Measurements from ENCODE around the gene TFPT. TPM values are rescaled to one million over a fixed set of nuclear protein-coding genes. Genes with fewer than 3 reads are reported as not detected.
"Not testable (repeated sequence)": the region's sequence is repeated elsewhere in the genome, so short reads cannot be mapped to it uniquely, and the experiment has no call there.

The TFPT gene
- polyA plus RNA-seq, 3 donors from 2014 or later = 20.1 to 26.4 (median 20.6) TPM

DNA sequence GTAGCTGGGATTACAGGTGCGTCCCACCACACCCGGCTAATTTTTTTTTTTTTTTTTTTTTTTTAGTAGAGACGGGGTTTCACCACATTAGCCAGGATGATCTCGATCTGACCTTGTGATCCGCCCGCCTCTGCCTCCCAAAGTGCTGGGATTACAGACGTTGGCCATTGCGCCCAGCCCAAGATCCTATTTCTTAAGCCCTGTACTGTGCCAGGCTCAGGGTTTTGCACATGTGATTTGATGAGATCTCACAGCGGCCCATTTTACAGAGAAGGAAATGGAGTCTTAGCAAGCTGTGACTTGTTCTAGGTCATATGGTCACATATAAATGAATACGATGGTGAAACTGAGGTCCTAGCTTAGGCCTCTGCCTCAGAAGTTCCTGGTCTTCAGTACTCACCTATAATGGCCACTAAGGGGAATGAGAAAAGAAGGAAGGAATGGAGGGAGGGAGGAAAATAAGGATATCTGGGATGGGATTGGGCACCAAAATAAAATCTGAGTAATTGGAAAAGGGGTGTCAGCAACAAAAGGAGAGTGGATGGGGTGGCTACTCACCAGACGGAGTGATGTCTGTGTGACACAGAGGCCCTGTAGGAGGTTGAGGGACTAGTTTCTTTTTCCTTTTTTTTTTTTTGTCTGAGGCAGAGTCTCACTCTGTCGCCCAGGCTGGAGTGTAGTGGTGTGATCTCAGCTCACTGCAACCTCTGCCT is 16.1 kb downstream of the TFPT start:
- H3K36me3 Mint-ChIP-seq = no peaks in the 10 kb centered on the region
- H3K4me1 Mint-ChIP-seq = peaks cover 31 to 37% of the 10 kb centered on the region in 2 donors
- peaks cover 7 to 18% (median 12%) of the 10 kb centered on the region in 3 donors for H3K27me3 Mint-ChIP-seq (ENCODE audit: low read depth in 3 of 3)
- no peak overlapping the region for H3K27ac Mint-ChIP-seq
- no peak for DNase-seq
- H3K4me3 Mint-ChIP-seq = no peak overlapping the region
- no peaks in the 10 kb centered on the region for H3K9me3 Mint-ChIP-seq

DNA sequence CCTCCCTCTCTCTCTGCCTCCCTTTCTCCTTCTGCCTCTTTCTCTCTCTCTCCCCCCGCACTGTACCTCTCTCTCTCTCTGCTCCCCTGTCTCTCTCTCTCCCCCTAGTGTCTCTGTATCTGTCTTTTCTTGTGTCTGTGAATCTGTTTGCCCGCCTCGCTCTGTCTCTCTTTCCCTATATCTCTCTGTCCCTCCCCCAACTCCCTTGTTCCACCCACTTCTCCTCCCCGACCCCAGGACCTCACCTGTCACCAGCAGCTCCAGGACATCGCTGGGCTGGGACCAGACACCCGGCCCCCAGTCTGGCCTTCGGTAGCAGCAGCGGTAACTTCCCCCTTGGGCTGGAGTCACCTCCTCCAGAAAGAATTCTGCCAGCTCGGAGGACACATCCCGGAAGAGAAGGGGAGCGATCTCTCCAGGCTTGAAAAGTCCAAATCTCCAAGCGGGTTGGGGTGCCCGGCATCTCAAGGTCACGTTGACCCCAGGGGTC is 18.8 kb downstream of the TFPT start:
- H3K27ac Mint-ChIP-seq = peak overlapping the region; percentile 73 to 92 (median 86)
- peak; percentile 35 to 55 (median 55) for DNase-seq
- H3K4me3 Mint-ChIP-seq = peak overlapping the region; percentile 71 to 94 (median 79)
- H3K27me3 Mint-ChIP-seq (ENCODE audit: low read depth in 3 of 3) = peaks cover 2 to 14% (median 11%) of the 10 kb centered on the region in 3 donors
- no peaks in the 10 kb centered on the region for H3K9me3 Mint-ChIP-seq
- peaks cover 21 to 25% of the 10 kb centered on the region in 2 donors for H3K4me1 Mint-ChIP-seq
- H3K36me3 Mint-ChIP-seq = no peaks in the 10 kb centered on the region

DNA sequence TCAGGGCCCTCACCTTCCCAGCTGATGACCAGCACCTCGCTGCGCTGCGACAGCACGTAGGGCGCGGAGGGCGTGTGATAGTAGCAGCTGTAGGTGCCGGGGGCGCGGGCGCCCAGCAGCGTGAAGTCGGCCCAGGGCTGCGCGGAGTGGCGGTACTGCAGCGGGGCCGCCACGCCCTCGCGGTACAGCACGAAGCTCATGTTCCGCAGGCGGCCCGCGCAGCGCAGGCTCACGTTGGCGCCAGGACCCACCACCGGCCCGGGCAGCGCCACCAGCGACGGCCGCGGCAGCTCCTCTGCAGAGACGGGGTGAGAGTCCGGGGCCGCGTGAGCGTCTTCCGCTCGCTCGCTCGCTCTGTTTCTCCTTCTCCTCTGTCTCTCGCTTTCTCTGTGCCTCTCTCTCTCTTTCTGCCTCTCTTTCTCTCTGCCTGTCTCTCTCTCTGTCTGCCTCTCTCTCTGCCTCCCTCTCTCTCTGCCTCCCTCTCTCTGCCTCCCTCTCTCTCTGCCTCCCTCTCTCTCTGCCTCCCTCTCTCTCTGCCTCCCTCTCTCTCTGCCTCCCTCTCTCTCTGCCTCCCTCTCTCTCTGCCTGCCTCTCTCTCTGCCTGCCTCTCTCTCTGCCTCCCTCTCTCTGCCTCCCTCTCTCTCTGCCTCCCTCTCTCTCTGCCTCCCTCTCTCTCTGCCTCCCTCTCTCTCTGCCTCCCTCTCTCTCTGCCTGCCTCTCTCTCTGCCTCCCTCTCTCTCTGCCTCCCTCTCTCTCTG is 19.4 kb downstream of the TFPT start:
- peaks cover 2 to 14% (median 11%) of the 10 kb centered on the region in 3 donors for H3K27me3 Mint-ChIP-seq (ENCODE audit: low read depth in 3 of 3)
- not testable (repeated sequence) for H3K9me3 Mint-ChIP-seq, H3K36me3 Mint-ChIP-seq
- peak overlapping the region; percentile 81 to 92 (median 88) for H3K27ac Mint-ChIP-seq
- peak overlapping the region; percentile 79 to 94 (median 86) for H3K4me3 Mint-ChIP-seq
- peak; percentile 53 to 72 (median 71) for DNase-seq
- peaks cover 18 to 21% of the 10 kb centered on the region in 2 donors for H3K4me1 Mint-ChIP-seq

DNA sequence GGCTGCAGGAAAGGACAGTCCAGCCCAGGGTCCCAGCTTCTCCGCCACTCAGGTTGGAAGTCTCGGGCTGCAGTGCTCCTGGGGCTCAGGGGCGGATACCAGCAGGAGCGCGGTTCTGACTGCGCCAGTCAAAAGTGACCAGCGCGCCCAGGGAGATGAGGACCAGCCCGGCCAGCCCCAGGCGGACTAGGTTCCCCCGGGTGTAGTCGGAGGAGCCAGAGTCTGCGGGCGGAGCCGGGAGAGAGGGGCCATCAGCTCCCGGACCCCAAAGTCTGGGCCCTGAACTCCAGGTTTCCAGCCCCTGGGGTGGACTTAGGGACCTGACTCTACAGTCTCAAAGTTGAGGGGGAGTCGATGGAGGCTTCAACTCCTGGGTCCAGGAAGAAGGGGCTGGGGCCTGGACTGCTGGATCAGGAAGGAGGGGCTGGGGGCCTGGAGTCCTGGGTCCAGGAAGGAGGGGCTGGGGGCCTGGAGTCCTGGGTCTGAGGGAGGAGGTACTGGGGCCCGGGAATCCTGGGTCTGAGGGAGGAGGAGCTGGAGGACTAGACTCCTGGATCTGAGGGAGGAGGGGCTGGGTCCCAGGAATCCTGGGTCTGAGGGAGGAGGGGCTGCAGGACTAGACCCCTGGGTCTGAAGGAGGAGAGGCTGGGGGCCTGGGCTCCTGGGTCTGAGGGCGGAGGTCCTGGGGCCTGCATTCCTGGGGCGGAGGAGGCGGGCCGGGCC is 20.2 kb downstream of the TFPT start:
- H3K27ac Mint-ChIP-seq = no peak overlapping the region
- no peaks in the 10 kb centered on the region for H3K9me3 Mint-ChIP-seq
- H3K4me1 Mint-ChIP-seq = peaks cover 17 to 19% of the 10 kb centered on the region in 2 donors
- peak overlapping the region in 3 of 5 donors; percentile 79 to 90 (median 85) for H3K4me3 Mint-ChIP-seq
- no peaks in the 10 kb centered on the region for H3K36me3 Mint-ChIP-seq
- DNase-seq = no peak
- H3K27me3 Mint-ChIP-seq (ENCODE audit: low read depth in 3 of 3) = peaks cover 2 to 17% (median 11%) of the 10 kb centered on the region in 3 donors

DNA sequence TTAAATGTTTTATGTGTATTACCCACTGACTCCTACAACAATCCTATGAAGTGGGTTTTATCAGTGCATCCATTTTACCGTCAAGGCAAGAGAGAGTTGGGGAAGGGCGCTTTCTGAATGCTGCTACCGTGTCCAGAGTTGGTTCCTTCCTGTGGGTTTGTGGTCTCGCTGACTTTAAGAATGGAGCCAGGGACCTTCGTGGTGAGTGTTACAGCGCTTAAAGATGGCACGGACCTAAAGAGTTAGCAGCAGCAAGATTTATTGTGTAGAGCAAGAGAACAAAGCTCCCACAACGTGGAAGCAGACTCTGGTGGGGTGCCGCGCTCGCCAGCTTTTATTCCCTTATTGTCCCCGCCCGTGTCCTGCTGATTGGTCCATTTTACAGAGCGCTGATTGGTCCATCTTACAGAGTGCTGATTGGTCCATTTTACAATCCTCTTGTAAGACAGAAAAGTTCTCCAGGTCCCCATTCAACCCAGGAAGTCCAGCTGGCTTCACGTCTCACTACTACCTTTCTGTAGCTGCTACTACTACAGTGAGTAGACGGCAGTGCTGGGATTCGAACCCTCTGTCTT is 20.9 kb downstream of the TFPT start:
- H3K36me3 Mint-ChIP-seq = no peaks in the 10 kb centered on the region
- no peaks in the 10 kb centered on the region for H3K9me3 Mint-ChIP-seq
- peak overlapping the region in 4 of 5 donors; percentile 33 to 57 (median 48) for H3K4me3 Mint-ChIP-seq
- peaks cover 4 to 17% (median 13%) of the 10 kb centered on the region in 3 donors for H3K27me3 Mint-ChIP-seq (ENCODE audit: low read depth in 3 of 3)
- peak overlapping the region in 3 of 6 donors; percentile 29 to 44 (median 31) for H3K27ac Mint-ChIP-seq
- H3K4me1 Mint-ChIP-seq = peaks cover 17 to 19% of the 10 kb centered on the region in 2 donors
- DNase-seq = no peak

DNA sequence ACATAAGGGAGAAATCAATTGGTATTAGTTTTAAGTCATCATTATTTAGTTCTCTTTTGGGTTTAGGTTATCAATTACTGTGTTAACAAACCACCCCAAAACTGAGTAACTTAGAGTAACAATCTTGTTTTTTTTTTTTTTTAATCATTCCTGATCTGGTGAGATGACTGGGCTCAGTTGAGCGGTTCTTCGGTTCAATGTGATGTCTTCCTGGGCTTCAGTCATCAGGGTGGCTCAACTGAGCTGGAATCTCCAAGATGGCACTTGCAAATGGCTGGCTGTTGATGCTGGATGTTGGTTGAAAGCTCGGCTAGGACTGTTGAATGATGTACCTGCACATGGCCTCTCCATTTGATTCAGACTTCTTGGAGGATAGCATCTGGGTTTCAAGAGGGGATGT is 31.0 kb downstream of the TFPT start:
- no peak overlapping the region for H3K4me3 Mint-ChIP-seq
- H3K27me3 Mint-ChIP-seq (ENCODE audit: low read depth in 3 of 3) = peaks cover 0 to 5% (median 2%) of the 10 kb centered on the region in 3 donors
- H3K27ac Mint-ChIP-seq = no peak overlapping the region
- H3K4me1 Mint-ChIP-seq = no peaks in the 10 kb centered on the region
- no peaks in the 10 kb centered on the region for H3K36me3 Mint-ChIP-seq
- no peak for DNase-seq
- peaks cover 0 to 4% (median 0%) of the 10 kb centered on the region in 6 donors for H3K9me3 Mint-ChIP-seq

DNA sequence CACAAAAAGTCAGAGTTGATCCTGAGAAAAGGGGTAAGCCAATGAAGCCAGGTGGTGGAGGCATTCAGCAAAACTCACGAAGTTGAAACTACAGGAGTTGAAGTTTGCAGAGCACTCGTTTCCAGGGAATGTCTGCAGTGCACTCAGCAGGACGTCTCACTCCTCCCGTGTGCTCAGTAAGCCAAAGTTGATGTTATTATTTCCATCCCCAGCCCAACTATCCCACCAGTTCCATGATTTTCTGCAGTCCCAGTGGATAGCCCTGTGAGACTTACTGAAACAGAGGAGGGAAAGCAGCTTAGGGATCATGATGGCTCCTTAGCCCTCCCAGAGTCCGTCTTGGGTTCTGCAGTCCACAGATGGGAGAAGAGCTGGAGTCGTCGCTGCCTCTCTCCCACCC is 34.4 kb downstream of the TFPT start, which contains the start of gene TARM1:
TSS of gene TARM1 (minus strand) at position 334 of the 400 bp plus-strand sequence. CDS start at position 309, 25 bp downstream.
- DNase-seq = no peak
- Mint-ChIP-seq H3K36me3 (no peaks in the 10 kb centered on the region), H3K4me1 (no peaks in the 10 kb centered on the region), H3K27ac (no peak within 1 kb of the TSS), H3K9me3 (peaks cover 0 to 4% (median 0%) of the 10 kb centered on the region in 6 donors), H3K27me3 (ENCODE audit: low read depth in 3 of 3) (peaks cover 0 to 5% (median 2%) of the 10 kb centered on the region in 3 donors), H3K4me3 (no peak within 1 kb of the TSS)

DNA sequence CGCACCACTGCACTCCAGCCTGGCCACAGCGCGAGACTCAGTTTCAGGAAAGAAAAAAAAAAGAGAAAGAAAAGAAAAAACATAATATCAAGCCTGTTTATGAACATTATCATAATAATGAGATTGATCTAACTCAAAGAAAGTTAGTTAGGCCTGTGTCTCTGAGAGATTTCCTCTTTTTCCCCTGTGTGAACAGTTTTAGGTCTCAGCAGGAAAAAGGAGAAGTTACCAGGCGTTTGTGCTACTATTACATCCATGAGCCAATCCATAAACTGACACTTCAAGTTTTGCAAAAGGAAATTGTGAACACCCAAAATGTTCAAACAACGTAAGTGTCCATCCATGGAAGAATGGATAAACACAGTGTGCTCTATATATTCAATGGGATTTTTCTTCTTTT is 38.1 kb downstream of the TFPT start:
- H3K36me3 Mint-ChIP-seq = no peaks in the 10 kb centered on the region
- H3K27me3 Mint-ChIP-seq (ENCODE audit: low read depth in 3 of 3) = peaks cover 2 to 8% (median 3%) of the 10 kb centered on the region in 3 donors
- no peaks in the 10 kb centered on the region for H3K9me3 Mint-ChIP-seq
- no peak overlapping the region for H3K27ac Mint-ChIP-seq
- no peak for DNase-seq
- no peaks in the 10 kb centered on the region for H3K4me1 Mint-ChIP-seq
- no peak overlapping the region for H3K4me3 Mint-ChIP-seq

DNA sequence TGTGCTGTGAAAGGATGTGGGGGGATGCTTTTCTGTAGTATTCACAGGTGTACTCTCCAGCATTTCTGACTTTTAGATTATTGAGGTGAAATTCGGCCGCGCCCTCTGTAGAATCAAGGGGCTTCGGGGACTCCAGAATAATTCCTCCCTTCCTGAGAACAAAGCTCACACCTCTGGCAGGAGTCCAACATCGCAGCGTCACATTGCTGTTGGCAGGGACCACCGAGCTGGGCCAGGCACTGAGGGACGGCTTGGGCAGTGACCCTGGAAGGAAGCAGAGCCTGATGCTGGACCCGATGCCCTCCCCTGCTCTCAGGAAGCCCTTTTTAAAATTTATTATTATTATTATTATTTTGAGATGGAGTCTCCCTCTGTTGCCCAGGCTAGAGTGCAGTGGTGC is 40.6 kb downstream of the TFPT start:
- Mint-ChIP-seq H3K4me3 (no peak overlapping the region), H3K36me3 (no peaks in the 10 kb centered on the region), H3K27me3 (ENCODE audit: low read depth in 3 of 3) (peaks cover 2 to 11% (median 3%) of the 10 kb centered on the region in 3 donors), H3K27ac (no peak overlapping the region), H3K9me3 (no peaks in the 10 kb centered on the region), H3K4me1 (no peaks in the 10 kb centered on the region)
- DNase-seq = no peak

DNA sequence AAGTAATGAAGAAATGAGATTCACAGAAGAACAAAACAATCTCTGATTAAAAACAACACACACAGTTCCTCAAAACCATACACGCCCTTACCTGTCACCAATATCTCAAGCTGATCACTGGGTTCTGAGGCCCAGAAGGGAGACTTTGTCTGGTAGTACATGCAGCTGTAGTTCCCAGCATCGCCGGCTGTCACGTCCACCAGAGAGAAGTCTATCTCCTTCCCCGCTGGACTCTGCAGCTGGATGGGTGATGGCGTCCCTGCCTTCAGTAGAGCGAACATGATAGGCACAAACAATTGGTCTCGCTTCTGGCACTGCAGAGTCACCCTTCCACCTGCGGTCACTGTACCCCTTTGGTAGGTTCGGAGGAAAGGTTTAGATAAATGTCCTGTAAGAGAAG is 41.6 kb downstream of the TFPT start:
- DNase-seq = no peak
- peaks cover 2 to 11% (median 2%) of the 10 kb centered on the region in 3 donors for H3K27me3 Mint-ChIP-seq (ENCODE audit: low read depth in 3 of 3)
- no peak overlapping the region for H3K27ac Mint-ChIP-seq
- no peak overlapping the region for H3K4me3 Mint-ChIP-seq
- H3K4me1 Mint-ChIP-seq = no peaks in the 10 kb centered on the region
- H3K36me3 Mint-ChIP-seq = no peaks in the 10 kb centered on the region
- no peaks in the 10 kb centered on the region for H3K9me3 Mint-ChIP-seq

DNA sequence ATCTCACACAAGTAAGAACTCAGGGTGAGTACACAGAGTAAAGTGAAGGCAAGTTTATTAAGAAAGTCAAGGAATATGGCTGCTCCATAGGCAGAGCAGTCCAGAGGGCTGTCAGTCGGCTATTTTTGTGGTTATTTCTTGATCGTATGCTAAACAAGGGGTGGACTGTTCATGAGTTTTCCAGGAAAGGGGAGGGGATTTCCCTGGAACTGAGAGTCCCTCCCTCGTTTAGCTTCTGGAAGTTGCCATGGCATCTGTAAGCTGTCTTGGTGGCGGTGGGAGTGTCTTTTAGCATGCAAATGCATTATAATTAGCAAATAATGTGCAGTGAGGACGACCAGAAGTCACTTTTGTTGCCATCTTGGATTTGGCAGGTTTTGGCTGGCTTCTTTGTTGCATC is 46.0 kb downstream of the TFPT start:
- no peak for DNase-seq
- H3K27ac Mint-ChIP-seq = no peak overlapping the region
- peaks cover 1 to 6% (median 2%) of the 10 kb centered on the region in 3 donors for H3K27me3 Mint-ChIP-seq (ENCODE audit: low read depth in 3 of 3)
- no peaks in the 10 kb centered on the region for H3K4me1 Mint-ChIP-seq
- H3K36me3 Mint-ChIP-seq = no peaks in the 10 kb centered on the region
- no peak overlapping the region for H3K4me3 Mint-ChIP-seq
- H3K9me3 Mint-ChIP-seq = no peaks in the 10 kb centered on the region

DNA sequence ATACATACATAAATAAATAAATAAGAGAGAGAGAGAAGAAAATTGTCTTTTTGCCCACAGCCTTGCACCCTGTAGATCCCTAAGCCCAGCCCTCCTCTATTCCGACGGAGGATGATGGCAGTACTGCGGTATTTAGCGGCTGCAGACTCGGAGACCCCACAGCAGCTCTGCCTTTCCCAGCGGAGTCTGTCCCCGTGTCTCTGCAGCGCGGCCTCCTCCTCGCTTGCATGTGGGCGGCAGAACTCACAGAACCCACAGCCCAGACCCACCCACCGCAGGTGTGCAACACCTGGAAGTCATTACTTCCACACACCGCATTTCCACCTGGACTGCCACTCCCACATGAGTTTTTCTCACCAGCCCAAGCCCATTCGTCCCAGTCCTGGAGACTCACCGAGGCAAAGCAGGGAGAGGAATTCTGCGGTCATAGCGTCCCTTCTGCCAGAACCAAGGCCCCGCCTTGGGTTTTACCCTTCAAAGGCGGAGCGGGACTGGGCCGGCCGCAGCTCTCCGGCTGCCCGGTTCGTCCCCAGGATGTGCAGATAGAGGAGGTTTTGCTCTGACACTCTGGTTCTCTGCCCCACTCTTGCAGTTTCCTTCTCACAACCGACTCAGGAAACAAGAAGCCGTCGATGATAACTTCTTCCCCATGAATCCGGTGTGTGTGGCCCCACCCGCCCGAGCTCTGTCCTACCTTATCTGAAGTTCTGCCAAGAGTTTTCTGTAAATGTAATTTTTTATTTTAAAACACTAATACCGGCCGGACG is 51.9 kb downstream of the TFPT start, which contains the start of gene VSTM1:
TSS of gene VSTM1 (minus strand) at position 548 of the 767 bp plus-strand sequence. CDS start at position 428, 120 bp downstream.
- Mint-ChIP-seq H3K4me3 (no peak within 1 kb of the TSS), H3K27ac (no peak within 1 kb of the TSS), H3K9me3 (no peaks in the 10 kb centered on the region), H3K4me1 (no peaks in the 10 kb centered on the region), H3K27me3 (ENCODE audit: low read depth in 3 of 3) (peaks cover 2 to 12% (median 6%) of the 10 kb centered on the region in 3 donors), H3K36me3 (no peaks in the 10 kb centered on the region)
- DNase-seq = no peak

Data from immature natural killer cell (primary cell).